ENCODE measurements around the gene THEMIS. TPM values are rescaled to one million over a fixed set of nuclear protein-coding genes. Genes with fewer than 3 reads are reported as not detected.

THEMIS gene
- total and polyA plus RNA-seq, 10 of the 15 experiments (the other 5 are each of a cell fraction or from before 2014, with no cell fraction given), result 0.06 to 1.5 (median 0.08) TPM; not detected in 6

- ChIA-PET CTCF (interaction anchor here (0.8 to 3.3 kb wide), 6 partner anchors 10 to 1516 kb away, joined by 3 to 25 read pairs (median 10); no protein-coding TSS in a partner anchor), SMC1A (ENCODE audit: uncharacterized antibody, unreplicated experiment) (interaction anchor here (0.6 to 3.0 kb wide), 5 partner anchors 11 to 474 kb away, joined by 3 to 24 read pairs (median 7); no protein-coding TSS in a partner anchor), RAD21 (ENCODE audit: unreplicated experiment) (interaction anchor here (2.9 kb wide), 1 partner anchor 475 kb away, joined by 41 read pairs; no protein-coding TSS in a partner anchor), POLR2A (no interaction called here)
- no peaks in the 10 kb centered on the region for H3K4me1 ChIP-seq (ENCODE audit: control insufficient read depth, insufficient read depth, low read length)
- no TSS peak for BruUV-seq (replicated peaks)
- no peaks in the 10 kb centered on the region for H3K9me3 ChIP-seq (replicated peaks; ENCODE audit: control insufficient read depth, insufficient read depth, low read length)
- H3K9ac ChIP-seq (ENCODE audit: control insufficient read depth, insufficient read depth, low read length), result no peak overlapping the region
- no peak overlapping the region for H2AFZ ChIP-seq (ENCODE audit: control insufficient read depth, low read depth, low read length)
- intact Hi-C loops (cut with micrococcal nuclease; ENCODE audit: unreplicated experiment) (loop anchor here (2.0 to 10.0 kb wide), 3 partner anchors 201 to 877 kb away; no protein-coding TSS in a partner anchor), in situ Hi-C loops (cut with MboI) (no loop called here)
- no peaks in the 10 kb centered on the region for H3K79me2 ChIP-seq (ENCODE audit: control insufficient read depth, insufficient read depth, low read length)
- no peak for TF ChIP-seq TCF12 (IDR thresholded peaks at IDR 0.05; ENCODE audit: low read depth, low read length)
- TF ChIP-seq, protein P1, sequence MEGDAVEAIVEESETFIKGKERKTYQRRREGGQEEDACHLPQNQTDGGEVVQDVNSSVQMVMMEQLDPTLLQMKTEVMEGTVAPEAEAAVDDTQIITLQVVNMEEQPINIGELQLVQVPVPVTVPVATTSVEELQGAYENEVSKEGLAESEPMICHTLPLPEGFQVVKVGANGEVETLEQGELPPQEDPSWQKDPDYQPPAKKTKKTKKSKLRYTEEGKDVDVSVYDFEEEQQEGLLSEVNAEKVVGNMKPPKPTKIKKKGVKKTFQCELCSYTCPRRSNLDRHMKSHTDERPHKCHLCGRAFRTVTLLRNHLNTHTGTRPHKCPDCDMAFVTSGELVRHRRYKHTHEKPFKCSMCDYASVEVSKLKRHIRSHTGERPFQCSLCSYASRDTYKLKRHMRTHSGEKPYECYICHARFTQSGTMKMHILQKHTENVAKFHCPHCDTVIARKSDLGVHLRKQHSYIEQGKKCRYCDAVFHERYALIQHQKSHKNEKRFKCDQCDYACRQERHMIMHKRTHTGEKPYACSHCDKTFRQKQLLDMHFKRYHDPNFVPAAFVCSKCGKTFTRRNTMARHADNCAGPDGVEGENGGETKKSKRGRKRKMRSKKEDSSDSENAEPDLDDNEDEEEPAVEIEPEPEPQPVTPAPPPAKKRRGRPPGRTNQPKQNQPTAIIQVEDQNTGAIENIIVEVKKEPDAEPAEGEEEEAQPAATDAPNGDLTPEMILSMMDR (IDR thresholded peaks at IDR 0.05 in 2 of 3, conservative IDR thresholded peaks at IDR 0.05 in 1 of 3; ENCODE audit: control insufficient read depth in 2 of 3, extremely low read depth in 1 of 3, insufficient read depth in 1 of 3, low read depth in 3 of 3, low read length in 3 of 3), result peak in 1 of 3 experiments; percentile 37; a peak in 1 of 6 replicates
- no peak for TF ChIP-seq EP300 (IDR thresholded peaks at IDR 0.05; ENCODE audit: borderline replicate concordance in 1 of 2, control insufficient read depth in 1 of 2, low read depth in 2 of 2, low read length in 2 of 2)
- no peak for TF ChIP-seq RUNX3 (IDR thresholded peaks at IDR 0.05; ENCODE audit: low read length)
- peak; percentile 20; the same call in 1 of the 2 replicates for TF ChIP-seq SMC3 (IDR thresholded peaks at IDR 0.05; ENCODE audit: borderline replicate concordance, low read length)
- TF ChIP-seq, protein P2, sequence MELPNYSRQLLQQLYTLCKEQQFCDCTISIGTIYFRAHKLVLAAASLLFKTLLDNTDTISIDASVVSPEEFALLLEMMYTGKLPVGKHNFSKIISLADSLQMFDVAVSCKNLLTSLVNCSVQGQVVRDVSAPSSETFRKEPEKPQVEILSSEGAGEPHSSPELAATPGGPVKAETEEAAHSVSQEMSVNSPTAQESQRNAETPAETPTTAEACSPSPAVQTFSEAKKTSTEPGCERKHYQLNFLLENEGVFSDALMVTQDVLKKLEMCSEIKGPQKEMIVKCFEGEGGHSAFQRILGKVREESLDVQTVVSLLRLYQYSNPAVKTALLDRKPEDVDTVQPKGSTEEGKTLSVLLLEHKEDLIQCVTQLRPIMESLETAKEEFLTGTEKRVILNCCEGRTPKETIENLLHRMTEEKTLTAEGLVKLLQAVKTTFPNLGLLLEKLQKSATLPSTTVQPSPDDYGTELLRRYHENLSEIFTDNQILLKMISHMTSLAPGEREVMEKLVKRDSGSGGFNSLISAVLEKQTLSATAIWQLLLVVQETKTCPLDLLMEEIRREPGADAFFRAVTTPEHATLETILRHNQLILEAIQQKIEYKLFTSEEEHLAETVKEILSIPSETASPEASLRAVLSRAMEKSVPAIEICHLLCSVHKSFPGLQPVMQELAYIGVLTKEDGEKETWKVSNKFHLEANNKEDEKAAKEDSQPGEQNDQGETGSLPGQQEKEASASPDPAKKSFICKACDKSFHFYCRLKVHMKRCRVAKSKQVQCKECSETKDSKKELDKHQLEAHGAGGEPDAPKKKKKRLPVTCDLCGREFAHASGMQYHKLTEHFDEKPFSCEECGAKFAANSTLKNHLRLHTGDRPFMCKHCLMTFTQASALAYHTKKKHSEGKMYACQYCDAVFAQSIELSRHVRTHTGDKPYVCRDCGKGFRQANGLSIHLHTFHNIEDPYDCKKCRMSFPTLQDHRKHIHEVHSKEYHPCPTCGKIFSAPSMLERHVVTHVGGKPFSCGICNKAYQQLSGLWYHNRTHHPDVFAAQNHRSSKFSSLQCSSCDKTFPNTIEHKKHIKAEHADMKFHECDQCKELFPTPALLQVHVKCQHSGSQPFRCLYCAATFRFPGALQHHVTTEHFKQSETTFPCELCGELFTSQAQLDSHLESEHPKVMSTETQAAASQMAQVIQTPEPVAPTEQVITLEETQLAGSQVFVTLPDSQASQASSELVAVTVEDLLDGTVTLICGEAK (IDR thresholded peaks at IDR 0.05; ENCODE audit: borderline replicate concordance), result peak; percentile 91
- no peak overlapping the region for H3K4me3 ChIP-seq
- peak; percentile 48; the same call in 2 of the 3 replicates for ATAC-seq
- WGBS (ENCODE audit: insufficient coverage, insufficient replicate concordance, low lambda C conversion rate, missing lambda C conversion rate), result 0% methylated on average over 1 of the region's 1 CpG
- no peaks in the 10 kb centered on the region for H3K27me3 ChIP-seq (replicated peaks in 1 of 2; ENCODE audit: control insufficient read depth in 2 of 2, insufficient read depth in 2 of 2, low read length in 1 of 2)
- H3K27ac ChIP-seq (ENCODE audit: control insufficient read depth, insufficient read depth), result no peak overlapping the region
- FAIRE-seq, result no peak
- no peaks in the 10 kb centered on the region for H3K36me3 ChIP-seq (ENCODE audit: control insufficient read depth in 2 of 2, insufficient read depth in 2 of 2, low read length in 1 of 2)
- DNase-seq (ENCODE audit: low read depth, low spot score), result no peak
- no peaks in the 10 kb centered on the region for H4K20me1 ChIP-seq (ENCODE audit: control insufficient read depth, insufficient read depth)
- H3K4me2 ChIP-seq (ENCODE audit: control insufficient read depth, insufficient read depth), result no peak overlapping the region
Measured at GRCh38 chr6:127854009-127854408, 46.8 kb downstream of the THEMIS start.

Data from GM12878 (cell line).